Islet precursor cell (in vitro differentiated cells): ENCODE results near the gene SCN2B.

Experiments used
- DNase-seq: peaks from one replicate; pipeline ENCODE4 v3.0.0-alpha.2; 2018

Gene SCN2B

DNA sequence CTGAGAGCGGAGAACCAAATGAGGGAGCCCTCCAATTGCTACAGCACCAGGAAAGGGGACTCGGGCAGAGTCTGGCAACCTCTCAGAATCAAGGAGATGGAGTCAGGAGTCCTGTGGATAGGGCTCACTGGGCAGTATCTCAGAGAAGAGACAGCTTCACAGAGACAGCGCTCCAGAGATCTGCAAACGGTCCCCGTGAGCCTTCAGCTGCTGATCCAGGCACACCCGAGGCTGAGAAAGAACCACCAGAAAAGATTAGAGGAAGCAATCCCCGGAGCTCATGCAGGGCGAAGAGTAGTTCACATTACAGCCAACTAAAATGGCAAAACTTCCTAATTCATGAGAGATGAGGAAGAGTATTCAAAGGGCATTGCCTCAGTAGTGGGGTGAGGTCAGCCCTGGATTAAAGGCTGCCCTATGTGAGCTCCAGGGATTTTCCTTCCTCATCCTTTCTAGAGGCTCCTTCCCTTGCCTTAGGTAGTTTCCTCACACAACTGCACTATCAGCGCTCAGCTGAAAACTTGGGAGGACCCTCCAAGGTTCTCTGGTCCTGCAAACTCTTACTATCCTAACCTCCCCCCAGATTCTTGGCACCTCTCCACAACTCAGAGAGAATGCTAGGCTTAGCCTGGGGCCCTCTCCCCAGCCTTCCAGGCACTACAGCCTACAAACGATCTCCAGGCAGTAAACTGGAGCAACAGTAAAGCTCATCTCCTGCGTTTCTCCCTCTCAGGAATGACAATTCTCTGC, 47.5 kb downstream of the SCN2B start:
- no peak for DNase-seq

DNA sequence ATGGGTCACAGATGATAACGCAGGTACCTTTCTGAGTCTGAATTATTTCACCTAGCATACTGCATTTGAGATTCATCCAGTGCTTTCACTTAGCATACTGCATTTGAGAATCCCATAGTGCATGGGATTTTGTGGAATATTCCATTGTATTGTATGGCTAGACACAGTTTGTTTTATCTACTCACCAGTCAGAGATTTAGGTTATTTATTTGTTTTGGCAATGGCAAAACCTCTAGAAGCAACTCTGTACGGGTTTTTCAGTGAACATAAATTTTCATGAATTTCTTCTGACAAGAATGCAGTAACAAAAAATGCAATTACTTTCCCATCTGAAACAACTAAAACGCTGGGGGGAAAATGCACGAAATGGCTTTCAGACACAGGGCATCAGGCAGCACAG, 48.1 kb downstream of the SCN2B start:
- no peak for DNase-seq

DNA sequence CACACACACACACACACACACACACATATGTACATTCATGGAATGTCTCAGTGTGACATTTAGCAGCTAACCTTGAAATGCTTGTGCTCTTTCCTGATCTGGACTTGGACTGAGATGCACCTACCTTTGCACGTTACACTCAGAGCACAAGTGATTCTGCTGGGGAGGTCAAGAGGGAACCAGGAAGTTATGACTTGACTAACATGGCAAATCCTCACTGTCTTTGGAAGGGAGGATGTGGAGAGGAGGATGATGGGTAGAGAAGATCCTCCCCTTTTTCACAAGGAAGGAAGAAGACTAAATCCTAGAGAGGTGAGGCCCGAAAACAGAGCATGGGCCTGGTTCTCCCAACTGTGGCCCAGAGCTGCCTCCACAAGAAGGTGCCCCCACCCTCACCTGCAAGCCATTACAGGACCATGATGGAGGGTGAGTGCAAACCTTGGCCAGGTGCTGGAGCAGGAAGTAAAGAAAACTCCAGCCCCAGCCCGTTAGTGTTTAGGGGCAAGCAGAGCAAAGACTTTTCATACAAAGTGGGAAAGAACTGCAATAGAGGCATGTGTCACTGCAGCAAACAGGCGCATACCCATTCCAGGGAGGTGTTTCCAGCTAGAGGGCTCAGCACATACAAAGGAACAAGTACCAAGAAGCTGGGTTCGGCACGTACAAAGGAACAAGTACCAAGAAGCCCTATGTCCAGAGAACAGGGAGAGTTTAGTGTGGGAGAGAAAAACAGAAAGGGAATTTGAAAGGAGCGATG, 50.2 kb downstream of the SCN2B start:
- DNase-seq: no peak

DNA sequence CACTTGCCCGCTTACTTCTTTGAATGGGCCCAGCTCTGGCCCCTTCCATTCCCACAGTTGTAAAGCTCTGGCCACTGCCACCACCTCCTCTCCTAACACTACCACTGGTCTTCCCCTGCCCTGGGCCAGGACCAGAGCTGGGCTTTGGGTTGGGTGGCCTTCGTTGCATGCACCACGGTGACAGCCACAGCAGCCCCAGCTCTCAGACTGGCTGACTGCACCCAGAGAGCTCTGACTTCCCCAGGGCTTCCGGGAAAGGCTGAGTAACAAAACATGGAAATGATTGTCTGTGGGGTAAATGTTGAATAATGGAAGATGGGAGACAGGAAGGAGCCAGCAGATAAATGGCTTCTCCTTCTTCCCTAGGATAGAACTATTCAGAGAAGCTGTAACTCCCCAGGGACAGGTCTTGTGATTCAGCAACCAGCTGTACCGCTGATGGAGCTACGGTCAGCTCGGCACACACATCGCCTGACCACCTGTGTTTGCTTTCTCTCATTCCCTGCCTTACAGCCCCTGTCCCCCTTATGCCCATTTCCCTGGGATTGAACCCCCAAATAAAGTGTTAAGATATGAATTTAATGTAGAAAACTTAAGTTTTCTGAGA, 51.4 kb downstream of the SCN2B start:
- DNase-seq: no peak

DNA sequence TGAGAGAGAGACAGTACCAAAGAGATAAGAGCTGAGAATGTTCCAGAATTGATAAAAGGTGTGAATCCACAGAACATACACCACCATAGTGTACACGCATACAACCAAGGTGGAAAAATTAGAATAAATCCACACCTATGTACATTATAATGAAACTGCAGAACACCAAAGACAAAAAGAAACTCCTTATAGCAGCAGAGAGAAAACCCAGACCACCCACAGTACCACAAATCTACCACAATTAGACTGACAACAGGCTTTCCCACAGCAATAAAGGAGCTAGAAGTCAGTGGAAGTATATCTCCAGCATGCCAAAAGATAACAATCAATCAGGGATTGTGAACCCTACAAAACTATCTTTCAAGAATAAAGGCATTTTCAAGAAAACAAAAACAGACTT, 55.6 kb downstream of the SCN2B start:
- no peak for DNase-seq

DNA sequence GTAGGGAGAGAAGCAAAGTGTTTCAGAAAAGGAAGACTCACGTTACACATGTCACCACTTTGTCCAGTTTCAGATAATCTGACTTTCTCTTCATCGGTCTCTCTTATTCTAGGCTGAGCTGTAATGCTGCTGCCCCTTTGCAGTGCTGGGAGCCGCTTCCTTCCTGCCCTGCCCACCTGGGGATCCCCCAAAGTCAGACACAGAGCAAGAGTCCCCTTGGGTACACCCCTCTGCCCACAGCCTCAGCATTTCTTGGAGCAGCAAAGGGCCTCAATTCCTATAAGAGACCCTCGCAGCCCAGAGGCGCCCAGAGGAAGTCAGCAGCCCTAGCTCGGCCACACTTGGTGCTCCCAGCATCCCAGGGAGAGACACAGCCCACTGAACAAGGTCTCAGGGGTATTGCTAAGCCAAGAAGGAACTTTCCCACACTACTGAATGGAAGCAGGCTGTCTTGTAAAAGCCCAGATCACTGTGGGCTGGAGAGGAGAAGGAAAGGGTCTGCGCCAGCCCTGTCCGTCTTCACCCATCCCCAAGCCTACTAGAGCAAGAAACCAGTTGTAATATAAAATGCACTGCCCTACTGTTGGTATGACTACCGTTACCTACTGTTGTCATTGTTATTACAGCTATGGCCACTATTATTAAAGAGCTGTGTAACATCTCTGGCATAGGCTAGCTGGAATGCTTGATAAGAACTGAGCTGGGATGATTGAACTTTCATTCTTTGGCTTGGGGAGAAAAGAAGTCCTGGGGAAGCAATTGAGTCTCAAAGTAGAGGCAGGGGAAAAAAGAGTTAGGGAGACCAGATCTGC, 58.4 kb downstream of the SCN2B start:
- DNase-seq: no peak

DNA sequence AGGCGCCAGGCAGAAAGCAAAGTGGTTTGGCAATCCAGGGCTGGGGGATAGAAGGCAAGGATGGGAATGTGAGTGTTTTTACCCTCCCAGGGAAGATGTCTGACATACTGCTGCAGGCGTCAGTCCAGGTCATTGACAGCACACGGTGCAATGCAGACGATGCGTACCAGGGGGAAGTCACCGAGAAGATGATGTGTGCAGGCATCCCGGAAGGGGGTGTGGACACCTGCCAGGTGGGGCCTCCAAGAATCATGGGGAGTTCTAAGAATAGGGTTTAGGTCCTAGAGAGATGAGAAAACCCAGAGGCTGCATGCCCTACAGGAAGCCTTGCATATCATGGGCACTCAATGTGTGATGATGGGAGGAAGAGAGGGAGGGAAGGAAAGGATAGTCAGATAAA, 61.4 kb downstream of the SCN2B start:
- no peak for DNase-seq

DNA sequence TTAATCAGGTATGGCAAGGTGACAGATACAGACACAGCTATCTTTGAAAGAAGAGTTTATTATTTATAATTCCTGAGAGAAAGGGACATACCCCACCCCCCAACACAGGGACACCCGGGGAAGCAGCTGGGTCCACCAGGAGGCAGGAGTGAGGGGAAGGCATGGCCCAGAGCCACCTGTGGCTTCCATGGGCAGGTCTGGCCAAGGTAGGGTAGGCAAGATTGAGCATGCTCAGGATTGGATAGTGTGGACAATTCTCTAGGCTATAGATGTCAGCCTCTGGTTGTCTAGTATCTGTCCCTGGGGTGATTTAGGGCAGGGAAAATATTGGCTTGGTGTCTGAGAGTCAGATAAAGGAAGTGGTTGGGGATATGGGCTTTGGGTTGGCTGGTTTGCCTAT, 62.2 kb downstream of the SCN2B start:
- no peak for DNase-seq

DNA sequence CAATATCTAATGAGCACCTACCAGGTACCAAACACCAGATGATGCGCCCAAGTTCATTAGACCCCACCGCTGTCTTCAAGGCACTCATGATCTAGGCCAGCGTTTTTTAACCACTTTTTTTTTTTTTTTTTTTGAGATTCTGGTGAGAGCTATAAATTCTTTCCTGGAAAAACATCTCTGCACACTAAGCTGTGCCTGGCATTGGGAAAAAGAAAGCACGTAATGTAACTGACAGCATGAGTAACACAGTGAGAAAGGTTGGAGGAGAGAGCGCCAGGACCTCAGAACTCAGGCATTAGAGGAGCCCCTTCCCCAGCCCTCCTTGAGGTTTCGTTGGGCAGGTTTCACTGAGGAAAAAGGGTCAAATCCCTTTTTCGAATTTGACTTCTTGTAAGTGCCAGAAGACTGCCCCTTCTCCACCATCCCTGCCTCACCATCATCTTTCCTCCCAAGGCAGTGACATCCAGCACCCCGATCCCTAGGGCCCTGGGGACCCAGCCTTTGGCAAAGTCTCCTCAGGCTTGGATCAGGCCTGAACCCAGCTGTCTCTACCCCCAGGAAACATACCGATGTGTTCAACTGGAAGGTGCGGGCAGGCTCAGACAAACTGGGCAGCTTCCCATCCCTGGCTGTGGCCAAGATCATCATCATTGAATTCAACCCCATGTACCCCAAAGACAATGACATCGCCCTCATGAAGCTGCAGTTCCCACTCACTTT, 63.6 kb downstream of the SCN2B start:
- DNase-seq: no peak
